H1 (cell line): ENCODE results near the gene TNS2.

Experiments
- CBX5 ChIP-seq: fragments of 300-800, 300-1000 bp; sonication (generic); IDR thresholded peaks from 2 replicates; pipeline ENCODE4 v1.7.1; 2016; ENCODE audit warnings: antibody characterized with exemption, low read length, low read depth
- CTCF ChIP-seq, 3 experiments: IDR thresholded peaks; 1 replicate in 2 of 3; 2 replicates in 1 of 3; pipeline versions ENCODE4 v1.5.1 to v1.6.1; 2011; ENCODE audit warnings: low read length in 3 of 3, mild to moderate bottlenecking in 3 of 3, inconsistent platforms in 2 of 3, low read depth in 1 of 3, moderate library complexity in 1 of 3; ENCODE audit not compliant: insufficient read depth in 1 of 3; ENCODE audit errors: control extremely low read depth in 1 of 3
- EP300 ChIP-seq, 2 experiments: IDR thresholded peaks; 1 replicate in 1 of 2; 2 replicates in 1 of 2; pipeline ENCODE4 v1.6.1; 2011 to 2012; ENCODE audit warnings: low read depth in 2 of 2, low read length in 2 of 2, mild to moderate bottlenecking in 2 of 2, borderline replicate concordance in 1 of 2, inconsistent platforms in 1 of 2, moderate library complexity in 1 of 2
- HDAC2 ChIP-seq, 2 experiments: fragments of 300-600 bp in 1 of 2; sonication (generic) in 1 of 2; IDR thresholded peaks; 2 replicates each; pipeline ENCODE4 v1.6.1; 2011 to 2012; ENCODE audit warnings: low read depth in 2 of 2, low read length in 2 of 2, mild to moderate bottlenecking in 2 of 2, moderate library complexity in 2 of 2, borderline replicate concordance in 1 of 2, inconsistent platforms in 1 of 2
- HDAC6 ChIP-seq: IDR thresholded peaks from one replicate; pipeline ENCODE4 v1.7.1; 2012; ENCODE audit warnings: low read depth, mild to moderate bottlenecking, inconsistent platforms, low read length, moderate library complexity
- PHF8 ChIP-seq: fragments of 200-600 bp; sonication (generic); conservative IDR thresholded peaks from 2 replicates; pipeline ENCODE4 v1.7.1; 2012; ENCODE audit warnings: low read depth, mild to moderate bottlenecking, inconsistent platforms, low read length, moderate library complexity
- RFX5 ChIP-seq: IDR thresholded peaks from 2 replicates; pipeline ENCODE4 v1.6.1; 2011; ENCODE audit warnings: low read depth, low read length, improper control_type of control experiment, borderline replicate concordance
- SUZ12 ChIP-seq: fragments of 200-600 bp; sonication (generic); IDR thresholded peaks from 2 replicates; pipeline ENCODE4 v1.6.1; 2012; ENCODE audit warnings: mild to moderate bottlenecking, inconsistent platforms, low read length, moderate library complexity, mixed read lengths
- TBP ChIP-seq: IDR thresholded peaks from 2 replicates; pipeline ENCODE4 v1.6.1; 2011; ENCODE audit warnings: low read depth, low read length, improper control_type of control experiment

- TF ChIP-seq SUZ12 (no peak), EP300 (IDR thresholded peaks at IDR 0.05; ENCODE audit: borderline replicate concordance in 1 of 2, low read depth in 2 of 2, low read length in 2 of 2) (no peak), CTCF (IDR thresholded peaks at IDR 0.05; ENCODE audit: control extremely low read depth in 1 of 3, insufficient read depth in 1 of 3, low read depth in 1 of 3, low read length in 3 of 3) (no peak), TBP (no peak), CBX5 (no peak), HDAC2 (IDR thresholded peaks at IDR 0.05; ENCODE audit: borderline replicate concordance in 1 of 2, low read depth in 2 of 2, low read length in 2 of 2) (no peak), RFX5 (no peak), HDAC6 (no peak), PHF8 (no peak)
Observed at GRCh38 chr12:53065470-53065869, 15.6 kb downstream of the TNS2 start.
